OCI-LY3 (cell line): ENCODE results near the gene EXPH5.

Experiments
- CTCF ChIP-seq: fragments of 200-600, 300-600 bp; sonication (generic); IDR thresholded peaks from 2 replicates; pipeline ENCODE4 v1.5.1; 2014; ENCODE audit warnings: antibody characterized with exemption, low read length, low read depth
- EZH2phosphoT487 ChIP-seq: fragments of 200-600 bp; shearing (Covaris generic); IDR thresholded peaks from 2 replicates; pipeline ENCODE4 v1.6.1; 2018; ENCODE audit warnings: antibody characterized with exemption, mixed run types, low read depth

- TF ChIP-seq CTCF, result no peak
- TF ChIP-seq EZH2phosphoT487, result no peak
Measured at GRCh38 chr11:108468478-108468864, 125.1 kb downstream of the EXPH5 start.
